A549 (cell line): ENCODE measurements around the gene PM20D2. TPM values are rescaled to one million over a fixed set of nuclear protein-coding genes. Genes with fewer than 3 reads are reported as not detected.

Experiments
- ATAC-seq, 2 experiments: fragments of 200-7000 bp in 1 of 2; fragments of >200 bp in 1 of 2; cut with Nextera tagmentation in 1 of 2; cut with Tn5 transposase in 1 of 2; 3 replicates each; pipeline versions ENCODE4 v1.8.0 to v1.9.1; 2018 to 2020; ENCODE audit warnings: mild to moderate bottlenecking in 1 of 2, moderate library complexity in 1 of 2
- CTCF ChIA-PET: fragments of 300-600 bp; sonication (Branson Sonifier 250); formaldehyde crosslinking; extraction: SDS; loops from one replicate; lab custom pipeline; 2021; ENCODE audit warnings: antibody characterized with exemption, inconsistent platforms; lab: Yijun Ruan, JAX
- POLR2A ChIA-PET: fragments of 350-600 bp; formaldehyde crosslinking; extraction: SDS; loops from one replicate; lab custom pipeline; 2021; ENCODE audit warnings: antibody characterized with exemption, inconsistent platforms; lab: Yijun Ruan, JAX
- DNase-seq, 2 experiments: peaks; one replicate each; pipeline versions ENCODE4 v3.0.0 to v3.0.0-alpha.2; 2011 to 2016; ENCODE audit warnings: low read depth in 1 of 2, low spot score in 1 of 2
- FAIRE-seq: peaks from 2 replicates; lab custom pipeline; 2011; peaks lifted over from hg19 to GRCh38; lab: Jason Lieb, UNC
- H3K27ac ChIP-seq, 2 experiments: fragments of >200 bp; sonication (Bioruptor Twin); formaldehyde crosslinking; 3 replicates each; pipeline ENCODE4 v1.5.1; 2016 to 2017
- H3K4me1 ChIP-seq: fragments of >200 bp; sonication (Bioruptor Twin); formaldehyde crosslinking; 3 replicates; pipeline ENCODE4 v1.6.1; 2016
- H3K4me2 ChIP-seq: fragments of >200 bp; sonication (Bioruptor Twin); formaldehyde crosslinking; 3 replicates; pipeline ENCODE4 v1.6.1; 2016
- H3K4me3 ChIP-seq: fragments of >200 bp; sonication (Bioruptor Twin); formaldehyde crosslinking; 3 replicates; pipeline ENCODE4 v1.5.1; 2016
- H3K9me3 ChIP-seq: fragments of >200 bp; sonication (Bioruptor Twin); formaldehyde crosslinking; 3 replicates; pipeline ENCODE4 v1.6.1; 2016
- BCL3 ChIP-seq: fragments of >200 bp; sonication (Bioruptor Twin); formaldehyde crosslinking; IDR thresholded peaks from 3 replicates; pipeline ENCODE4 v1.6.1; 2016
- CBX2 ChIP-seq: fragments of 200-600 bp; sonication (generic); IDR thresholded peaks from 2 replicates; pipeline ENCODE4 v1.6.1; 2016; ENCODE audit warnings: low read depth, mild to moderate bottlenecking, borderline replicate concordance
- CBX8 ChIP-seq: fragments of 200-600 bp; sonication (generic); IDR thresholded peaks from 2 replicates; pipeline ENCODE4 v1.6.1; 2016
- CHD4 ChIP-seq: fragments of 200-600 bp; sonication (generic); IDR thresholded peaks from 2 replicates; pipeline ENCODE4 v1.6.1; 2016; ENCODE audit warnings: antibody characterized with exemption, mild to moderate bottlenecking, borderline replicate concordance
- EHMT2 ChIP-seq: fragments of 200-600 bp; sonication (generic); IDR thresholded peaks from 2 replicates; pipeline ENCODE4 v1.6.1; 2016; ENCODE audit warnings: antibody characterized with exemption, low read depth, mild to moderate bottlenecking, moderate library complexity
- EP300 ChIP-seq, 2 experiments: fragments of >200 bp; sonication (Bioruptor Twin); formaldehyde crosslinking; IDR thresholded peaks; 2 replicates in 1 of 2; 3 replicates in 1 of 2; pipeline ENCODE4 v1.6.1; 2016 to 2017
- HDAC2 ChIP-seq: fragments of 200-600 bp; sonication (generic); IDR thresholded peaks from 2 replicates; pipeline ENCODE4 v1.6.1; 2016
- HES2 ChIP-seq: fragments of >200 bp; sonication (Bioruptor Twin); formaldehyde crosslinking; IDR thresholded peaks from 2 replicates; pipeline ENCODE4 v1.6.1; 2016
- HEYL ChIP-seq: fragments of 250-450 bp; sonication (Bioruptor Pico); IDR thresholded peaks from 2 replicates; pipeline ENCODE4 v1.8.0; 2021; ENCODE audit warnings: mild to moderate bottlenecking, moderate library complexity
- HOXA7 ChIP-seq: fragments of 250-450 bp; sonication (Bioruptor Pico); IDR thresholded peaks from 2 replicates; pipeline ENCODE4 v1.5.0; 2020; ENCODE audit warnings: mild to moderate bottlenecking, moderate library complexity
- HOXB5 ChIP-seq: fragments of 250-450 bp; sonication (Bioruptor Pico); IDR thresholded peaks from 2 replicates; pipeline ENCODE4 v1.5.0; 2020; ENCODE audit warnings: mild to moderate bottlenecking, moderate library complexity
- JUNB ChIP-seq: fragments of >200 bp; sonication (Bioruptor Twin); formaldehyde crosslinking; IDR thresholded peaks from 2 replicates; pipeline ENCODE4 v1.6.1; 2016
- KDM5A ChIP-seq: fragments of 200-600 bp; sonication (generic); IDR thresholded peaks from 2 replicates; pipeline ENCODE4 v1.6.1; 2016; ENCODE audit warnings: antibody characterized with exemption, mild to moderate bottlenecking
- NFE2L2 ChIP-seq: fragments of 150-350 bp; conservative IDR thresholded peaks from 2 replicates; pipeline ENCODE4 v1.6.1; 2014; ENCODE audit warnings: low read length
- NR3C1 ChIP-seq: fragments of >200 bp; sonication (Bioruptor Twin); formaldehyde crosslinking; IDR thresholded peaks from 3 replicates; pipeline ENCODE4 v1.6.1; 2017
- PHF8 ChIP-seq: fragments of 200-600 bp; sonication (generic); IDR thresholded peaks from 2 replicates; pipeline ENCODE4 v1.6.1; 2016; ENCODE audit warnings: low read depth, mild to moderate bottlenecking, antibody characterized with exemption, moderate library complexity, borderline replicate concordance
- RARB ChIP-seq: fragments of 250-450 bp; sonication (Bioruptor Pico); IDR thresholded peaks from 2 replicates; pipeline ENCODE4 v1.8.0; 2021; ENCODE audit warnings: mild to moderate bottlenecking, moderate library complexity
- RFX5 ChIP-seq: fragments of 450-650 bp; IDR thresholded peaks from 2 replicates; pipeline ENCODE4 v1.7.1; 2014; ENCODE audit warnings: antibody characterized with exemption, mild to moderate bottlenecking, moderate library complexity
- TFCP2L1 ChIP-seq: fragments of 250-450 bp; sonication (Bioruptor Pico); IDR thresholded peaks from 2 replicates; pipeline ENCODE4 v1.5.0; 2021; ENCODE audit warnings: mild to moderate bottlenecking
- ZC3H11A ChIP-seq: fragments of 450-650 bp; IDR thresholded peaks from 2 replicates; pipeline ENCODE4 v1.6.1; 2014; ENCODE audit warnings: antibody characterized with exemption, mild to moderate bottlenecking
- ZFP36 ChIP-seq: fragments of 450-650 bp; IDR thresholded peaks from 2 replicates; pipeline ENCODE4 v1.6.1; 2014; ENCODE audit warnings: borderline replicate concordance; ENCODE audit not compliant: partially characterized antibody
- ZSCAN20 ChIP-seq: fragments of 250-450 bp; sonication (Bioruptor Pico); IDR thresholded peaks from 2 replicates; pipeline ENCODE4 v1.8.0; 2022; ENCODE audit warnings: mild to moderate bottlenecking, moderate library complexity
- WGBS: methylation state at CpG from one replicate; pipeline ENCODE4 v1.1.6; 2017; ENCODE audit errors: missing lambda C conversion rate; 5-methylcytosine and 5-hydroxymethylcytosine counted together
- polyA plus RNA-seq, 4 experiments: library from polyadenylated mRNA; depleted of rRNA in 3 of 4; stranded (reverse); fragments of >200 nt; fragmentation: RNase III in 1 of 4; extraction: RNeasy Plus Mini Kit Qiagen cat#74134 plus additional on column Dnase treatment in 1 of 4; gene quantifications; 2 replicates in 3 of 4; 3 replicates in 1 of 4; pipeline ENCODE4 v1.2.3, GENCODE V29; 2011 to 2017
- TF ChIP-seq, protein P1 (sequence below): fragments of 450-650 bp; IDR thresholded peaks from 2 replicates; pipeline ENCODE4 v1.6.1; 2014; ENCODE audit warnings: antibody characterized with exemption
- TF ChIP-seq, protein P2 (sequence below): fragments of 250-450 bp; sonication (Bioruptor Pico); IDR thresholded peaks from 2 replicates; pipeline ENCODE4 v1.5.0; 2021; ENCODE audit warnings: mild to moderate bottlenecking, moderate library complexity, borderline replicate concordance
- TF ChIP-seq, protein P3 (sequence below): IDR thresholded peaks from 2 replicates; pipeline ENCODE4 v1.6.1; 2012
- TF ChIP-seq, protein P4 (sequence below): fragments of 250-450 bp; sonication (Bioruptor Pico); IDR thresholded peaks from 2 replicates; pipeline ENCODE4 v1.5.0; 2020; ENCODE audit warnings: low read depth, mild to moderate bottlenecking, moderate library complexity

PM20D2 gene
- polyA plus RNA-seq, 2 of the 4 experiments (the other 2 are of a cell fraction): 14.7 to 25.4 TPM

DNA sequence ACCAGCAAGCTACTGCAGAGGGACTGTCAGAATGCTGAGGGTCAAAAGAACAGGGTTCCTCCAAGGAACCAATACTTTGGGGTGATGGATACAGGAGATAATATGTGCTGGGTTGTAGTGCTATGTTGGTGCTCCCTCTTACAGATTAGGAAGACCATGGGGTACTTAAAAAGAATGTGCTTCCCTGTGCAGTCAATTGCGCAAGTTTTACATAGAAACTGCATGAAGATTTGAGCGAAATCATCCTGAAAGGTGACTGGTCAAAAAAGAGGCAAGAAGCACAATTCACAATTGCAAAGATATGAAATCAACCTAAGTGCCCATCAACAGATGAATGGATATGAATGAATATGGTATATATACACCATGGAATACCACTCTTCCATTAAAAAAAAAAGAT lies 37.4 kb downstream of the PM20D2 start:
- H3K9me3 ChIP-seq: no peaks in the 10 kb centered on the region
- H3K4me2 ChIP-seq: no peak overlapping the region
- no peak for DNase-seq
- 39% methylated on average over 2 of the region's 2 CpGs for WGBS
- no peaks in the 10 kb centered on the region for H3K4me1 ChIP-seq
- no peak for TF ChIP-seq HES2
- no peak for TF ChIP-seq CBX2
- TF ChIP-seq, protein P1, sequence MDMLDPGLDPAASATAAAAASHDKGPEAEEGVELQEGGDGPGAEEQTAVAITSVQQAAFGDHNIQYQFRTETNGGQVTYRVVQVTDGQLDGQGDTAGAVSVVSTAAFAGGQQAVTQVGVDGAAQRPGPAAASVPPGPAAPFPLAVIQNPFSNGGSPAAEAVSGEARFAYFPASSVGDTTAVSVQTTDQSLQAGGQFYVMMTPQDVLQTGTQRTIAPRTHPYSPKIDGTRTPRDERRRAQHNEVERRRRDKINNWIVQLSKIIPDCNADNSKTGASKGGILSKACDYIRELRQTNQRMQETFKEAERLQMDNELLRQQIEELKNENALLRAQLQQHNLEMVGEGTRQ: no peak
- TF ChIP-seq CHD4: no peak
- TF ChIP-seq, protein P2, sequence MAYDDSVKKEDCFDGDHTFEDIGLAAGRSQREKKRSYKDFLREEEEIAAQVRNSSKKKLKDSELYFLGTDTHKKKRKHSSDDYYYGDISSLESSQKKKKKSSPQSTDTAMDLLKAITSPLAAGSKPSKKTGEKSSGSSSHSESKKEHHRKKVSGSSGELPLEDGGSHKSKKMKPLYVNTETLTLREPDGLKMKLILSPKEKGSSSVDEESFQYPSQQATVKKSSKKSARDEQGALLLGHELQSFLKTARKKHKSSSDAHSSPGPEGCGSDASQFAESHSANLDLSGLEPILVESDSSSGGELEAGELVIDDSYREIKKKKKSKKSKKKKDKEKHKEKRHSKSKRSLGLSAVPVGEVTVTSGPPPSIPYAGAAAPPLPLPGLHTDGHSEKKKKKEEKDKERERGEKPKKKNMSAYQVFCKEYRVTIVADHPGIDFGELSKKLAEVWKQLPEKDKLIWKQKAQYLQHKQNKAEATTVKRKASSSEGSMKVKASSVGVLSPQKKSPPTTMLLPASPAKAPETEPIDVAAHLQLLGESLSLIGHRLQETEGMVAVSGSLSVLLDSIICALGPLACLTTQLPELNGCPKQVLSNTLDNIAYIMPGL (CRISPR knock-in tag): no peak
- TF ChIP-seq EP300 (IDR thresholded peaks at IDR 0.05): no peak
- TF ChIP-seq PHF8: no peak
- TF ChIP-seq RARB (CRISPR knock-in tag): no peak
- TF ChIP-seq, protein P3, sequence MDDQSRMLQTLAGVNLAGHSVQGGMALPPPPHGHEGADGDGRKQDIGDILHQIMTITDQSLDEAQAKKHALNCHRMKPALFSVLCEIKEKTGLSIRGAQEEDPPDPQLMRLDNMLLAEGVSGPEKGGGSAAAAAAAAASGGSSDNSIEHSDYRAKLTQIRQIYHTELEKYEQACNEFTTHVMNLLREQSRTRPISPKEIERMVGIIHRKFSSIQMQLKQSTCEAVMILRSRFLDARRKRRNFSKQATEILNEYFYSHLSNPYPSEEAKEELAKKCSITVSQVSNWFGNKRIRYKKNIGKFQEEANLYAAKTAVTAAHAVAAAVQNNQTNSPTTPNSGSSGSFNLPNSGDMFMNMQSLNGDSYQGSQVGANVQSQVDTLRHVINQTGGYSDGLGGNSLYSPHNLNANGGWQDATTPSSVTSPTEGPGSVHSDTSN: no peak
- no peak for TF ChIP-seq BCL3
- no peak for TF ChIP-seq HDAC2
- H3K27ac ChIP-seq: no peak overlapping the region
- POLR2A ChIA-PET: no interaction called here
- ATAC-seq: no peak
- no peak for FAIRE-seq
- CTCF ChIA-PET: interaction anchor here (1.2 kb wide), 2 partner anchors 9 to 189 kb away, joined by 3 read pairs; no protein-coding TSS in a partner anchor
- H3K4me3 ChIP-seq: no peak overlapping the region

DNA sequence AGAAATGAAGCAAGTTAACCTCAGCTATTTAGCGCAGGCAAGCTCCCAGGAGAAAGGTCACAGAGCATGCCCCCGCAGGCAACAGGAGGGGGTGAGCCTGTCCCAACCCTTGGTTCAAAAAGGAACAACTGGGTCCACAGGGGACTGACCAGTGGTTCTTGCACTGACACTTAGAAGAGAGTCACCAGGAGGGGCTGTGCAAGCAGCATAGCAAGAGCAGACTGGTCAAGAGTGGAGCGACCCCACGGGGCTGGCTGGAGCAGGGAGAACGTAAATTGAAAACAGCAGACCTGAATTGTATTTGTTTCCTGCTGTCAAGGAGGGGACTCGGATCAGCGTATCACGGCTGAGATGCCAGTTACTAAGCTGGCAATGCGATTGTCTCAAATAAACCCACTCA lies 38.5 kb downstream of the PM20D2 start:
- 79% methylated on average over 9 of the region's 9 CpGs for WGBS
- no peak for ATAC-seq
- H3K4me3 ChIP-seq: no peak overlapping the region
- TF ChIP-seq JUNB (no peak), TFCP2L1 (CRISPR knock-in tag) (no peak), RFX5 (no peak), HEYL (CRISPR knock-in tag) (no peak), CHD4 (no peak), HOXB5 (CRISPR knock-in tag) (no peak), ZC3H11A (no peak), KDM5A (no peak), CBX8 (no peak), ZSCAN20 (CRISPR knock-in tag) (no peak), NR3C1 (no peak), HOXA7 (CRISPR knock-in tag) (no peak), EHMT2 (no peak), ZFP36 (no peak), NFE2L2 (no peak)
- TF ChIP-seq, protein P1: no peak
- TF ChIP-seq, protein P4, sequence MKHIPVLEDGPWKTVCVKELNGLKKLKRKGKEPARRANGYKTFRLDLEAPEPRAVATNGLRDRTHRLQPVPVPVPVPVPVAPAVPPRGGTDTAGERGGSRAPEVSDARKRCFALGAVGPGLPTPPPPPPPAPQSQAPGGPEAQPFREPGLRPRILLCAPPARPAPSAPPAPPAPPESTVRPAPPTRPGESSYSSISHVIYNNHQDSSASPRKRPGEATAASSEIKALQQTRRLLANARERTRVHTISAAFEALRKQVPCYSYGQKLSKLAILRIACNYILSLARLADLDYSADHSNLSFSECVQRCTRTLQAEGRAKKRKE (CRISPR knock-in tag): no peak
- TF ChIP-seq, all 56 proteins: peak for 0
- no peaks in the 10 kb centered on the region for H3K9me3 ChIP-seq
- FAIRE-seq: no peak
- H3K27ac ChIP-seq: no peak overlapping the region
- CTCF ChIA-PET: interaction anchor here (1.2 kb wide), 2 partner anchors 8 to 188 kb away, joined by 3 read pairs; no protein-coding TSS in a partner anchor
- no peak overlapping the region for H3K4me2 ChIP-seq
- no peaks in the 10 kb centered on the region for H3K4me1 ChIP-seq
- DNase-seq: no peak
- POLR2A ChIA-PET: no interaction called here
